Kidney epithelial cell (primary cell): ENCODE measurements around the gene CCDC116. TPM values are rescaled to one million over a fixed set of nuclear protein-coding genes. Genes with fewer than 3 reads are reported as not detected.

ENCODE experiments used
- DNase-seq: peaks from one replicate; pipeline ENCODE4 v3.0.0-alpha.2; 2010; ENCODE audit warnings: low read depth
- H3K27me3 ChIP-seq: 2 replicates; pipeline ENCODE4 v1.6.0; 2011; ENCODE audit warnings: low read length; ENCODE audit not compliant: control insufficient read depth, insufficient read depth
- H3K36me3 ChIP-seq: 2 replicates; pipeline ENCODE4 v1.5.1; 2011; ENCODE audit warnings: low read length; ENCODE audit not compliant: control insufficient read depth, insufficient read depth
- H3K4me3 ChIP-seq: 2 replicates; pipeline ENCODE4 v1.5.1; 2011; ENCODE audit warnings: low read depth, mild to moderate bottlenecking, control low read depth, low read length
- CTCF ChIP-seq: IDR thresholded peaks from 2 replicates; pipeline ENCODE4 v1.5.1; 2011; ENCODE audit warnings: mild to moderate bottlenecking, moderate library complexity, low read length, control low read depth, inconsistent platforms; ENCODE audit not compliant: insufficient read depth, poor library complexity, severe bottlenecking
- total RNA-seq: library from RNA; depleted of rRNA; stranded (reverse); fragments of >200 nt; gene quantifications from 2 replicates; pipeline ENCODE4 v1.2.3, GENCODE V29; 2015

The CCDC116 gene
- total RNA-seq, 1 donor from 2014 or later: 0.38 TPM

- no peak for DNase-seq
- H3K36me3 ChIP-seq: peaks cover 6% of the 10 kb centered on the region
- TF ChIP-seq CTCF: no peak
- H3K27me3 ChIP-seq: no peaks in the 10 kb centered on the region
- H3K4me3 ChIP-seq: no peak overlapping the region
Measured at GRCh38 chr22:21684492-21685163, 52.1 kb downstream of the CCDC116 start.

- no peak for DNase-seq
- no peak overlapping the region for H3K4me3 ChIP-seq
- no peaks in the 10 kb centered on the region for H3K27me3 ChIP-seq
- TF ChIP-seq CTCF: no peak
- peaks cover 6% of the 10 kb centered on the region for H3K36me3 ChIP-seq
Measured at GRCh38 chr22:21685164-21685513, 52.6 kb downstream of the CCDC116 start.

- Histone ChIP-seq H3K27me3 (no peaks in the 10 kb centered on the region), H3K36me3 (peaks cover 6% of the 10 kb centered on the region)
Measured at GRCh38 chr22:21686193-21686608, 53.6 kb downstream of the CCDC116 start.

More at GRCh38 chr22:21686193-21686608, 53.6 kb downstream of the CCDC116 start:
- no peak for DNase-seq
- no peak for TF ChIP-seq CTCF
- no peak overlapping the region for H3K4me3 ChIP-seq

Other genes starting within 250 kb of the CCDC116 start
- gene RIMBP3B, start 249.0 kb upstream of the CCDC116 start, total RNA-seq: 0.07 and 0.29 TPM in 2 replicates
- gene HIC2, start 215.4 kb upstream of the CCDC116 start, total RNA-seq: 5.0 and 5.9 TPM in 2 replicates
- gene TMEM191C, start 165.4 kb upstream of the CCDC116 start, total RNA-seq: 4.8 and 6.7 TPM in 2 replicates
- gene RIMBP3C, start 81.3 kb upstream of the CCDC116 start, total RNA-seq: 0.29 and 0.48 TPM in 2 replicates
- gene UBE2L3, start 65.0 kb upstream of the CCDC116 start, total RNA-seq: 60.0 and 63.0 TPM in 2 replicates
- gene YDJC, start 2.7 kb upstream of the CCDC116 start, total RNA-seq: 95.5 and 128 TPM in 2 replicates
- 82.8 and 87.1 TPM in 2 replicates for gene SDF2L1, start 9.5 kb downstream of the CCDC116 start, total RNA-seq
- gene PPIL2, start 33.3 kb downstream of the CCDC116 start, total RNA-seq: 34.6 and 41.1 TPM in 2 replicates
- gene YPEL1, start 103.0 kb downstream of the CCDC116 start, total RNA-seq: 2.8 and 4.9 TPM in 2 replicates
- gene MAPK1, start 234.9 kb downstream of the CCDC116 start, total RNA-seq: 37.2 and 42.2 TPM in 2 replicates